CD4-positive, alpha-beta T cell treated with Interleukin-15 for 1 hour (primary cell): ENCODE measurements around the gene COL28A1.
"Not testable (repeated sequence)": the region's sequence is repeated elsewhere in the genome, so short reads cannot be mapped to it uniquely, and the experiment has no call there.

Experiments
- DNase-seq: peaks from one replicate; pipeline ENCODE4 v3.0.0-alpha.2; 2020

Gene COL28A1

DNA sequence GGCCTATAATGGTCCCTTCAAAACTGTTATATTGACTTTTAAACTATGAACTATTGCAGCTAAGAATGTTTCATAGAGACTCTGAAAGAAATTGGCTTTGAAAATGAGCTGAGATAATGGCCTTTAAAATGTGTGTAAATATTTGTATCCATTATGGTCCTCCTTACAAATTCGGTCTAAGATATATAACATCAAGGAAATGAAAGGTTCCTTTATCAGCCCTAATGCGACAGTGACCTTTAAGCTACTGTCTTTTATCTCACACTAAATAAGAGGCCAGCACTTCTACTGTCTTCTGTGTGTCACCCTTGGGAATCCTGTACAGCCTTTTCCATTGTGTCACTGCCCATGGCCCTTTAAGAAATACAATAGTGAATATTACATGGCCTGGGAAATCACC, 19.5 kb downstream of the COL28A1 start:
- DNase-seq = no peak

DNA sequence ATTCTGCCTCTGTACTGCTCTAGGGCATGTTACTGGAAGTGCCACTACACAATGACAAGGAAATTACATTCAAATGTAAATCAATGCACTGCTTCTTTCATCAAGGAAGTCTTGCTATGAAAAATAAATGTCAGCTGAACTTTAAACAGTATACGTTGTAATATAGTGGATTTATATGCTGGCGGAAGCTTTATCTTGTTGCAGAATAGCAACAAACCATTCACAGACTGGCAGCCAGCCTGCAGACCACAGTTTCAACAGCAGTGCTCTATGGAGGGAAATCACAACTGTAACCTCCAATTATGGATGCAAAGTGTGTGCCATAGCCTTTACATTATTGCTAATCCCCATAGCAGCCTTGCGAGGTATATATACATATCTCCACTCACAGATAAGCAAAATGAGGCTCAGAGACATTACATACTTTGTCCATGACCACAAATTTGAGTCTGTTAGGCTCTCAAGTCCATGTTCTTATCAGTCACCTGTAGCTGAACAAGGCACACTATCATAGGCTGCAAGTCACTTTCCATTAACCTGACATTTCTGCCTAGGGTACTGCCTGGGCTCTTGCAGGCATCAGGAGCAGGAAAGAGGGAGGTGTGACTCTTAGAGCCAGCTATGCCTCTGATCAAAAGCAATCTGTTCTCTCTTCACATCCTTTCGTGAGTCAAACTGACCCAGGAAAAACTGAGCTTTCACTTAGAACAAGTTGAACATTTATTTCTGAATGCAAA, 22.6 kb downstream of the COL28A1 start:
- no peak for DNase-seq

DNA sequence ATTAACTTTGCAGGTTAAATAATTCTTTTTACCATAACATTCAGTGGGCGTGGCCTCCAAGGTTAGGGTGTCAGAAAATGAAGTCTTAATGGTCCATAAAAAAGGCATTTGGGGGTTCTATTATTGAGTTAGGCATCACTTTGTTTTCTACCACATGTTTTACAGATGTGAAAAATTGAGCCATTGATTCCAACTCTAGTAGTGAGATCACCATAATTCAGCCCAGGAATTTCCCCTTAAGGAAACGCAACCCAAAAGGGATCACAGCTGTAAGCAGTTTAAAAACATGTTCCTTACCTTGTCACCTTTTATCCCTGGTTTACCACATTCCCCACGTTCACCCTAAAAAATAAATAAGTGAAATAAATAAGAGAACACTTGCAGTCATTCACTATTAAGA, 24.9 kb downstream of the COL28A1 start:
- DNase-seq = no peak

DNA sequence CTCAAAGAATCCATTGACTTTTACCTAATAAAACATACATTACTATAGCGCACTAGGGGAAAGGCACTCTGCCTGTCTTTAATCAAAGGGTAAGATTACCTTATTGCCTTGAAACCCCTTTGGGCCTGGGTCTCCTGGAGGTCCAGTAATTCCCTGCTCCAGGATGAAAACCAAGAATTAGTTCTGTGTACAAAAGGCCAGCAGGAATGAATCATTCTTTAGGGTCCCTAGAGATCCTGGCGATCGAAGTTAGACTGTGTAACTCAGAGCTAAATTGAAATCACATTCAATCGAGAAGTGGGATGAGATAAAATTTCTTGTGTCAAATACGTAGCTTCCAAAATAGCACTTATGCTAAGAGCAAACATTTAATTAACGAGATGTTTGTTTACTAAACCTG, 29.8 kb downstream of the COL28A1 start:
- no peak for DNase-seq

DNA sequence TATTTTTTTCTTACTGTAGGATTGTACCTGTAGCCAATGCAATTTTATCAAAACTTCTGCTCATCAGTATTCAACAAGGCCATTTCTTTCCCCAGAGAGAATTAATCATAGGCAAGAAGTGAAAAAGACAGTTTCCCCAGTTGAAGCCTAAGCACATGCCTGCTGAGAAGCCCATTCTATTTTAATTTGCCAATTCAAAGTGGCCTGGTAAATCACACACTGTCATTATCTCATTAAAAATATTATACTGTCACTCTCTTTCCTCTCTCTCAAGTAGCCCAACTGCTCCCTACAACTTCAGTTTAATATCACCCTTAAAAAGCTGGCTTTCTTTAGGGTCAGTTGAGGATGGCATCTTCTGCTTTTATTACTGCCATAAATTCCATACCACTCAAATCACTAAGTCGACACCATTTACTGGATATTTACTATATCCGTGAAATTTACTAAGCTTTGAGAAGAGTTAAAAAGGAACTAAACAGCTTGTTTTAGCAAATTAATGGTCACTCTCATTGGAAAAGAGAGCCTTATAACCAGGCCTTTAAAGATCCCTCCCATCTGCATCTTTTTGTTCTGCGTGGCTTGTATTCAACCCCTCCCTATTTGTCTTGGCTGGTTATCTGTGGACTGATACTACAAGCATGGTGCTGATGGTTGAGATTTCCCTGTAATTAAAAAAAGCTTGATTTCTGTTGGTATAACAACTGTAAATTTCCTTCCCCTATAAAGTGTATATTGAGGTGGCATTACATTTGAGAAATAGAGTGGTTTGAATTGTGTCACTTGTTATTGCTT, 30.6 kb downstream of the COL28A1 start:
- no peak for DNase-seq

DNA sequence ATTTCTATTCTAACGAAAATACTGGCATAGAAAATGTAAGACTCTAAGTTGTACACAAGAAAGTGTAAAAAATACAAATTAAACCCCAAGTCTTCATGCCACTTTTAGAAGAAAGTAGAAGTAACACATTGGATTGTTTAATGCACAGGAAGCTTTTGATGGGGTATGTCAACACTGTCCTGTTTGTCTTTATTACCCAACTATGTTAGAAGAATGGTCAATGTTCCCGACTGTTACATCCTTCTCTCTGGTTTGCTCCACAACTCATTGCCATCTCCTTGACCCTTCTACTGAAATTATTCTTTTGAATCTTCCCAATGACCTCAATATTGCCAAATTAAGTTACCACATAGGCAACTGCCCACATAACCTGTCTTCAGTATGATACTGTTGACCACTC, 35.8 kb downstream of the COL28A1 start:
- DNase-seq = no peak

DNA sequence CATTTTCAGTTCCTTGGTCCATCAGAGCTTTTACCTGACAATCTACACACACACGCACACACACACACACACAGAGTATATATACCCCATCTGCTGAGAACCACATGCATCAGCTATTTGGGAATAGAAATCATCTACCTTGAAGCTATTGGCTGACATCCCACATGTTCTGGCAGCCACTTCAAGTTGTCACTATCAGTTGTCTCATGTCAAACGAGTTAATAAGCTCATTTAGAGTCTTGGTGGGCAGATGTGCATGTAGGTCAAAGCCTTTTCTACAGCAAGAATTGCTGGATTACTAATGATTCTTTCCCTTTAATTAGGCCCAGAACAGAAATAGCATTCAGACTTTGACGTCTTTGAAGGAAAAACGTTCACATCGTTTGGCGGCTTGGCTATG, 36.8 kb downstream of the COL28A1 start:
- no peak for DNase-seq

DNA sequence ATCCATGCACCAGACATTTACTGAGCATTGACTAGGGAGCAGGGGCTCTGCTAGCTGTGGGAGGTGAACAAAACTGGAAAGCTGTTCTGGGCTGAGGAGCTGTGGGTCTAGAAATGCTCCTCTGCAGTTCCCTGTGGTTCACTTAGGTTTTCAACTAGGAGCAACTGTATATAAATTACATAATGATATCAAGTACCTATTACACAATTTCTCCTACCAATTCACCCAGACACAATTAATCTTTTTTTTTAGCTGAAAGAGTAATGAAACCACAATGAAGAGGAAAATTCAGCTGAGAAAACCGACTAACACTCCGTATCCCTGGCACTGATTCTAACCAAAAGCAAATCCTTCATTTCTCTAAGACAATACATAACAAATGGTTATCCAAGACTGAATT, 39.4 kb downstream of the COL28A1 start:
- DNase-seq = no peak

DNA sequence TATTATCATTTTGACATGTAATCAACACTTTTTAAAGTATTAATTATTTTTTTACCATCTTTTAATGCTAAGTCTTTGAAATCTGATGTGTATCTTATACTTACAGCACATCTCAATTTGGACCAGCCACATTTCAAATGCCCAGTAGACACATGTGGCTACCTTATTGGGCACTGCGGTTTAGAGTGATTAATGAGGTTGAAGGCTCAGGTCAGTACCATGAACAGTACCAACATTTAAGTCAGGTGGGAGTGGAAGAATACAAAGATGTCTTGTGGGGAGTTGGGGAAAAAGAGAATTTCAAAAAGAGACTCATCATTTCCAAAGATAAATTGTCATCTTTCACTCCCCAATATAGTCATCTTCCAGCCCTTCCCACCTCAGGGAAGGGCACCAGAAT, 40.5 kb downstream of the COL28A1 start:
- DNase-seq = no peak

DNA sequence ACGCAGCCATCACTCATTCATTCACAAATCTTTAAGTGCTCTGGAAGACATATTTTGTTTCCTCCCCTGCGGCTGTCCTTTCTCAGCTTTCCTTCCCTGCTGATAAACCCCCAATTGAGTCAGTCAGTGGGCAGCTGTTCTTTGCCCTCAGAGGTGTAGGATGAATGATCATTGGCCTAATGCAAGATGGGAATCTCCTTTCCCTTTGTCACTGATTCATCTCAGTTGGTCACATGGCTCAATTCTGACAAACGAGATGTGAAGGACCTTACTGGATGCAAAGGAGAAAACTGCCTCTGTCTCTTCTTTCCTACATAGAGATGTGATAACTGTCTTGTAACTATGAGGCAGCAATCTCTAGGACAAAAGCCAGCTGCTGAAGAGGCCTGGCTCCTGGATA, 44.6 kb downstream of the COL28A1 start:
- DNase-seq = no peak

DNA sequence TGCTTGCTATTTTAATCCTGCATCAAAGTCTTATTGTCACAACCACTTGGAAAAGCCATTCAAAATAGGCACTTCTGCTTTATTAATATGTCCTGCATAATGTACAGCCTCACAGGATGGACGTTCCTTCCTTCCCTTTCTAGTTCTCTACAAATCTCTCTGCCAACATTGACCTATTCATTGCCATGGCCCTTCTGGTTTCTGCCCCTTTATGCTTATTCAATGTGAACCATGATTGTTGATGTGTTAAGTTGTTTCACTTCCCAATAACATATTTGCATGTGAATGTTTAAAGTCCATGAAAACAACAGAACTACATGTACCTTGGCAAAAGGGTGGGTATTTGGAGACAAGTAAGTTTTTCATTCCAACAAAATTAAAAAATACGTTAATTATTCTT, 45.7 kb downstream of the COL28A1 start:
- DNase-seq = no peak

DNA sequence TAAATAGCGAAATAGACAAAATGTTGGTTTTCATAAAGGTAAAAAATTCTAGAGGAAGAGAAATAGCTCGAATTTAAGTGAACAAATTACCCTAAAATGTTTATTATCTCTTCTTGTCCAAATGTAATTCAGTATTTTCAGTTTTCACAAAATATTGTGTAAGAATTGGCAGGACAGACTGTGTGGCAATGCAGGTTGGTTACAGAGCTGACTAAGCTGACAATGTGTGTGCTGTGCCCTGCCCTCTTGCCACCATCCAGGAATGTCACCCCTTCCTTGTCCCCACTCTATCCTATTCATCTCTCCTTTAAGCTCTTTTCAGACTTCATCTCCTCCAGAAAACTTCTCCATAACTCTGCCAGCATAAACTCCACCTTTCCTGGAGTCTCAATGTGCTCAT, 46.1 kb downstream of the COL28A1 start:
- no peak for DNase-seq

DNA sequence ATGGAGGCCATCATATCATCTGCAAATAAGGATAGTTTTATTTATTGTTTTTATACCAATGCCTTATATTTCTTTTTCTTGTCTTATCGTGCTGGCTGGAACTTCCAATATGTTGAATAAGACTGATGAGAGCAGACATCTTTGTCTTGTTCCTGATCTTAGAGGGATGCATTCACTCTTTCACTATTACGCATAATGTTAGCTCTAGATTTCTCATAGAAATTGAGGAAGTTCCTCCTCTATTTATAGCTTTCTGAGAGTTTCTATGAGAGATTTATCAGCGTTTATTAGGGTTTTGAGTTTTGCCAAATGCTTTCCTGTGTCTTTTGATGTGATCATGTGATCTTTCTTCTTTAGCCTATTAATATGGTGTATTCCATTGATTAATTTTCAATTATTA, 49.3 kb downstream of the COL28A1 start:
- DNase-seq = no peak

DNA sequence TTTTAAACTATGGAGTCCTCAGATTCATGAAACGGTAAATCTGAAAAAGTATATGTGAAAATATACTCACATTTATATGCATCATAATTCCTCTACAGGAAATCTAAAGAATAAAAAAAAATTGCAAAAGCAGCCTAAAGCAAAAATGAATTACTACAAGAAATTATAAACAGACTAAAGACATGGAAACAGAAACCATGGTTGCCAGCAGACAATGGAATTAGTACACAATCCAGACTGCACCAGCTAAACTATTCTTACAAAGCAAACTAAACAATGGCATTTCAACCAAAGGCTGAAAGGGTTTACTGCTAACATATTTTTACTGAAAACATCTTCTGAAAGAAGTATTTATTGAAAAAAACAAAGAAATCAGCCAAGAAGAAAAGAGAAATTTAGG, 51.6 kb downstream of the COL28A1 start:
- DNase-seq = no peak

DNA sequence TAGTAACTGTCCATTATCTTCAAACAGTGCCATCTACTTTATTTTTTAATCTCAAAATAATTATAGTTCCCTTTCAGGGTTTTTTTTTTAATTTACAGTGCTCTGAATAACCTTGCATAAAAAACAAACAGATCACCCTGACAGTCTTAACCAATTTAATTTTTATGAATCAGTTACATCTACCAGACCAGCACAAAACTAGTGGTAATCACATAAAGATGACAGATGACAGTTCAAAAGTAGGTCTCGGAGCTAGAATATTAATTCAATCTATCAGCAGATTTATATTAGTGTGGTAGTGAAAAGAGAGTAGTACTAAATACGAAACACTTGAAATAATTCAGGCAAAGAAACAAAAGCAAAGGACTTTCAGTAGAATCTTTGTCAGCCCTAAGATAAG, 53.9 kb downstream of the COL28A1 start:
- DNase-seq = no peak

DNA sequence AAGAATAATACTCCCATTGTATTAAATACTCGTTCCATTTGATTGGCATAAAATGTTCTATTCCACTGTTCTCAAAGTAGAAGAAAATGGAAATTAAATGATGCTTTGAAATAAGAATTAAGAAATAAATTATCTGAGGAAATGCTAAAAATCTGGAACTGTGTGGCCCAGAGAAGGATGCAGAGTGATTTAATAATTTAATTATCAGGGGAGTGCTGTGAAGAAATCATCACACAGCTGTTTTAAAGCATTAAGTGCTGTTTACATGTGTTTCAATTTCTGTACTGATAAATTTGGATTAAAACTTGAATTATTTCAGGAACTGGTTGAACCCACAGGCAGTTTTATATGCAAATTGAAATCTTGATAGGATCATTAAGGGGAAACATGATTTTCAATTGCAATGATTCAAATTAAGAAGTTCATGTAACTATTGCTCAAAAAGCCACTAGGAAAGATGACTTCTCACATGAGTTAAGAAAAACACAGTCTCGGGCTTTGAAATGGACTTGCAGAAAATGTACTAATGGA, 56.3 kb downstream of the COL28A1 start:
- no peak for DNase-seq

DNA sequence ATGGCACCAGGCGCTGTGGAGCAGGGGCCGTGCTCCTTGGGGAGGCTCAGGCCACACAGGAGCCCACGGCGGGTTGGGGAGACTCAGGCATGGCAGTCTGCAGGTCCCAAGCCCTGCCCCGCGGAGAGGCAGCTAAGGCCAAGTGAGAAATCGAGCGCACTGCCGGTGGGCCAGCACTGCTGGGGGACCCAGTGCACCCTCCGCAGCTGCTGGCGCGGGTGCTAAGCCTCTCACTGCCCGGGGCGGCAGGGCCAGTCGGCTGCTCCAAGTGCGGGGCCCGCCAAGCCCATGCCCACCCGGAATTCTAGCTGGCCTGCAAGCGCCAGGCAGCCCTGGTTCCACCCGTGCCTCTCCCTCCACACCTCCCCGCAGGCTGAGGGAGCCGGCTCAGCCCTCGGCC, 57.1 kb downstream of the COL28A1 start:
- no peak for DNase-seq

DNA sequence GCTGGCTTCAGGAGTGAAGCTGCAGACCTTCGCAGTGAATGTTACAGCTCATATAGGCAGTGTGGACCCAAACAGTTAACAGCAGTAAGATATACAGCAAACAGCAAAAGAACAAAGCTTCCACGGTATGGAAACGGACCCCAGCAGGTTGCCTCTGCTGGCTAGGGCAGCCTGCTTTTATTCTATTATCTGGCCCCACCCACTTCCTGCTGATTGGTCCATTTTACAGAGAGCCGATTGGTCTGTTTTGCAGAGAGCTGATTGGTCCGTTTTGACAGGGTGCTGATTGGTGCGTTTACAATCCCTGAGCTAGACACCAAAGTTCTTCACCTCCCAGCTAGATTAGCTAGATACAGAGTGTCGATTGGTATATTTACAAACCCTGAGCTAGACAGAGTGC, 58.0 kb downstream of the COL28A1 start:
- not testable (repeated sequence) for DNase-seq

DNA sequence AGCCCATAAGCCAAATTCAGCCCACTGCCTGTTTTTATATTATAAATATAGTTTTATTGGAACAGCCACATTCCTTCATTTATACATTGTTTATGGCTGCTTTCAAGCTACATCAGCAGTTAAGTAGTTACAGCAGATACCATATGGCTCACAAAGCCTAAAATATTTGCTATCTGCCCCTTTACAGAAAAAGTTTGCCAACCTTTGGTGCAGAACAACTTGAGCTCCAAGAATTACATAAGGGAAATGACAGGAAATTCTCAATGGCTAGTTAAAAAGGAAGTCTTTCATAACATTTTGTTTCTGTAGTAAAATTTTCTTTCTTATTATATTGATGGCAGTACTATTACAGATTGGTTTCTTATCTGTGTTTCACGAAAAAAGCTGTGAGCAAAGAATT, 59.3 kb downstream of the COL28A1 start:
- no peak for DNase-seq

DNA sequence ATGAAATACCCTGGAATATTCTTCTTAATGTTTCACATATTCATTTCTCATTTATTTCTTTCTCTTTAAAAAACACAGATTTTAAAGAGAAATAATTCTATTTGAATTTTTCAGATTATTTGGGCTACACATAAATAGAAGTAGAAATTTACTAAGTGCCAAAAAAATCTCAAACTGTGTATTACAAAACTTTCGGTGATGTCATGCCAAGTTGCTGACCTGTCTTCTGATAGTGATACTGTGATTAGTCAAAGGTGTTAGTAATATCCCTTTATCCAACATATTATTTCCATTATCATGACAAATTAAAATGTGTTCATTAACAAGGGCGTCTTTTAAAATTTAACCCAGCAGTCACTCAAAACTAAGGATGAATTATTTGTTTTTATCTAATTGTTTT, 60.1 kb downstream of the COL28A1 start:
- no peak for DNase-seq

DNA sequence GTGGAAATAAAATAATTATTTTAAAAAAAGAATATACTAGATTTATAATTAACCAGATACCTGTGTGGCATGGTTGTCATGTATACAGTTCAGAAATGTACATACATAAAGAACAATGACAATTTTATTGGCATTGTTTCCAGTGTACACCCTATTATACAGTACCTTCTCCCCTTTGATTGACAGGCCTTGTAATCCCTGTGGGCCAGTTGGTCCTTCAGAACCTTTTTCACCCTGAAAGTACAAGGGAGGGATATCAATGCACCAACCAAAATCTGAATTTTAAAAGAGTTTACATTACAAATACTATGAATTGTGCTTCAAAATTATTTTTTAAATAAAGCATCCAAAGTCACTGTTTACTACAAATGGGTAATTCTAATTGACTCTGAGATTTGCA, 61.2 kb downstream of the COL28A1 start:
- DNase-seq = no peak

DNA sequence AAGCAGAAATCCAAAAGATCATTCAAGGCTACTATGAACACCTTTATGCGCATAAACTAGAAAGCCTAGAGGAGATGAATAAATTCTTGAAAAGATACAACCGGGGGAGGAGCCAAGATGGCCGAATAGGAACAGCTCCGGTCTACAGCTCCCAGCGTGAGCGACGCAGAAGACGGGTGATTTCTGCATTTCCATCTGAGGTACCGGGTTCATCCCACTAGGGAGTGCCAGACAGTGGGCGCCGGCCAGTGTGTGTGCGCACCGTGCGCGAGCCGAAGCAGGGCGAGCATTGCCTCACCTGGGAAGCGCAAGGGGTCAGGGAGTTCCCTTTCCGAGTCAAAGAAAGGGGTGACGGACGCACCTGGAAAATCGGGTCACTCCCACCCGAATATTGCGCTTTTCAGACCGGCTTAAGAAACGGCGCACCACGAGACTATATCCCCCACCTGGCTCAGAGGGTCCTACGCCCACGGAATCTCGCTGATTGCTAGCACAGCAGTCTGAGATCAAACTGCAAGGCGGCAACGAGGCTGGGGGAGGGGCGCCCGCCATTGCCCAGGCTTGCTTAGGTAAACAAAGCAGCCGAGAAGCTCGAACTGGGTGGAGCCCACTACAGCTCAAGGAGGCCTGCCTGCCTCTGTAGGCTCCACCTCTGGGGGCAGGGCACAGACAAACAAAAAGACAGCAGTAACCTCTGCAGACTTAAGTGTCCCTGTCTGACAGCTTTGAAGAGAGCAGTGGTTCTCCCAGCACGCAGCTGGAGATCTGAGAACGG, 70.5 kb downstream of the COL28A1 start:
- DNase-seq = not testable (repeated sequence)

DNA sequence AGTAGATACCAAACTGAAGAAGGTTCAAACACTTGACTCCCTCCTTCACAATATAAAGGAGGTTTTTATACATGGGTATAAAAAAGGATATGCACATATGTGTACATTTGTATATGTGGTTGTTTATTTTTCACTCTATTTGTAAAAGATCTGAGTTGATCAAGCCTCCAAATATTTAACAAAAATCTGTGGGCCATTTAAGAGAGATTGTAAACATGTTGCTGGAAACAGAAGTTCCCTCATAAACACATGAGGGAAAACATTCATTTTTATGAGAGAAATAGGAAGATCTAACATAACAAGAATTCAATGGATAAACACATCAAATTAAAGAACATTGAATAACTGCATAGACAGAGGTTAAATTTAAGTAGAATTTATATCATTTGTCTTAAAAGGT, 81.7 kb downstream of the COL28A1 start:
- no peak for DNase-seq

DNA sequence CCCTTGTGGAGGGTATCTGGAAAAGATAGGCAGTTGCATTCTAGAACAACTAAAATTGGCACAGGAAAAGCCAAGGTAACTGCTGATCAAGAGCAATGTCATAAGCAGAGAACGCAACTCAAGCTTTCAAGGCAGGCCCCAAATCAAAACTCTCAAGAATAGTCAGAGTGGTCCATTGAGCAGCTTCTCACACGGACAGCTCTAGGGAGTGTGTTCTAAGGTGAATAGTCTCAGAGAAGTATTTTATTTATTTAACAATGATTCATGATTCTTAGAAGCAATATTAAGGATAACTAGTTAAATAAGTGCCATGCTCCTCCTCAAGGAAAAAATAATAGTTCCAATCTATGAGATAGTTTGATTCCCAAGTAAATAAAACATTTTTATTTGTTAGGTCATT, 83.0 kb downstream of the COL28A1 start:
- DNase-seq = no peak
